Bronchial smooth muscle cell (primary cell): Measurements from ENCODE around the gene PNPLA7. TPM values are rescaled to one million over a fixed set of nuclear protein-coding genes. Genes with fewer than 3 reads are reported as not detected.

Experiments
- total RNA-seq: library from RNA; depleted of rRNA; stranded (reverse); fragments of >200 nt; gene quantifications from 2 replicates; pipeline ENCODE4 v1.2.1, GENCODE V29; 2014

PNPLA7 gene
- total RNA-seq = 1.8 and 3.0 TPM in 2 replicates

DNA sequence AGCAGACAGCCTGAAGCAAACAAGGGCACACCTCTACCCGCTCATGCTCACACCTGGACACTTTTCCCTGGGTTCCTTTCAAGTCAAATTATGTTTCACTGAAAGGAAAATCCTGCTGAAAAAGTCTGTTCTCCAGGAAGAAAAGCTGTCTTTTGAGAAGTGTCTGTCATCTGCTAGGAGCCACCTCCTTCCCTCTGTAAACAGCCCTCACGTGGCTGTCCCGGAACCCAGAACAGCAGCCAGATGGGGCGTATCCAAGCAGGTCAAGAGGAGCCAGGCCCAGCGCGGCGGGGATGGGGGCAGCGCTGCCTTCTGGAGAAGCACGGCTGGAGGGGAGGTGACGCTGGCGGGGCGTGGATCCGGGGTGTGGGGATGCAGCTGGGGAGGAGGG lies at the start of gene PNPLA7:
Gene PNPLA7, minus strand, starts transcription at position 172 of the 391 bp plus-strand sequence. CDS start 205 bp downstream, outside the sequence.

DNA sequence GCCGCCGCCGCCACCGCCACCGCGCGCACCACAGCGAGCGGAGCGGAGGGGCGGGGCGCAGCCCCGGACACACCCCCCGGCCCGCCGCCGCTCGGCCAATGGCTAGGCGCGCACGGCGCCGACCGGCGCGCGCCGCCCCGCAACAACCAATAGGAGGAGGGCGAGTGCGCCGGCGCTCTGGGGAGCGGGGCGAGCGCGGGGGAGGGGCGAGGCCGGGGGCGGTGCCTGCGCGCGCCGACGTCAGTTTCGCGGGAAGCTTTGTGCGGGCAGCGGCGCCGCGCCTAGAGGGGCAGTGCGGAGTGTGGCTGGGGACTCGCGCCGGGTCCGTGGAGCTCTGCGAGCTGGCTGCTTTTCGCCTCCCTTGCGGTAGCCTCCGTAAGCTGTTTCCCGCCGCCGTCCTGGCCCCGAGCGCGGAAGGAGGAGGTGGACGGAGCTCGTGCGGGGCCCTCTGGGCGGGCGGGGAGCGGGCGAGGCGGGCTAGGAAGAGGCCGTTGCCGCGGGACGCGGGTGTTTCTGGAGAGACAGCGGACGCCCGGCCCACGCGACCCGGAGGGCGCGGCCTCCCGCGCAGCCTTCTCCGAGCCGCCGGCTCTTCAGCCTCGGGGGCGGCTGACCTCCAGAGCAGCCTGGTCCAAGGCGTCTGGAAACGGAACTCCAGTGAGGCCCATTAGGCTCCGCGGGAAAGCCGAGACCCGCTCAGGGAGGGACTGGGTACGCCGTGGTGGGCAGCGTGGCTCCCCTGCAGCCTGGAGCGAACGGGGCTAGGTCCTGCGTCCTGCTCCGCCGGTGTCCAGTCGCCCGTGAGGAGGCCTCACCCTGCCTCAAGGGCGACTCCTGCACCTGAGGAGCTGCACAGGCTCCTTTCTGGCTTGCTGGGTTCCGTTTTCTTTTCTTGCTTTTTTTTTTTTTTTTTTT lies 40.5 kb upstream of the PNPLA7 start, which contains the start of gene ZMYND19:
Gene ZMYND19, minus strand, starts transcription at position 44 of the 915 bp plus-strand sequence. CDS start 249 bp downstream, outside the sequence.

DNA sequence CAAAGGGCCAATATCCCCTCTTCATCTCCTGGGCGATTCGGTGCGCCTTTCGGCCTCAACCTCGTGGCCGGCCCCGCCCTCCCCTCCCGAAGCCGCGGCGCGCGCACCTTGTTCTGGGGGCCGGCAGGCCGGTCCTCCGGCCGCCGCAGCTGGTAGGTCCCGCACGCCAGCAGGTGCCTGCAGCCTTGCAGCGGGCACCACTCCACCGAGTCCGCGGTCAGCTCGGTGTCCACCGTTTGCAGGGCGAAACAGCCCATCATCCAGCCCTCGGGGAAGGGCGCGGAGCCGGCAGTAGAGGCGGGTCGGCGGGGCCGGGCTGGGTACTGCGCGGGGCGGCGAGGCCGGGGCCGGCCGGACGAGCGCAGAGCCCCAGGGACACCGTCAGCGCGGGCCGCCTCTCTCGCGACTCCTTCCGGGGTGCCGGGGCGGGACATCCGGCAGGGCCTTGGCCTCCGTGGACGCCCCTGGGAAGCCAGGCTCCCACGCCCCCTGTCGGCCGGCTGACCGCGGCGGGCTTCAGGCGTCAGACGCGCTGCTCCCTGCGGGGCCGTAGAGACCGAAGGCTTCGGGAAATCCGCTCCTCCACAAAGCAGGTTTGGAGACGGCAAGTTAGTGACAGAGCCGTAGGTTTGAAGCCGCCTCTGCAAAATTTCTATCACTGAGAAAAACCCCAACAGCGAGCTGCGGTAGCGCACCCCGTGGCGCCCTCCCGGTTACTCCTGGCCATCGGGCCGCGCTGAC lies 28.5 kb upstream of the PNPLA7 start, which contains the start of gene DPH7:
Gene DPH7, minus strand, starts transcription at position 408 of the 741 bp plus-strand sequence. Its CDS starts 148 bp downstream, at position 260.

DNA sequence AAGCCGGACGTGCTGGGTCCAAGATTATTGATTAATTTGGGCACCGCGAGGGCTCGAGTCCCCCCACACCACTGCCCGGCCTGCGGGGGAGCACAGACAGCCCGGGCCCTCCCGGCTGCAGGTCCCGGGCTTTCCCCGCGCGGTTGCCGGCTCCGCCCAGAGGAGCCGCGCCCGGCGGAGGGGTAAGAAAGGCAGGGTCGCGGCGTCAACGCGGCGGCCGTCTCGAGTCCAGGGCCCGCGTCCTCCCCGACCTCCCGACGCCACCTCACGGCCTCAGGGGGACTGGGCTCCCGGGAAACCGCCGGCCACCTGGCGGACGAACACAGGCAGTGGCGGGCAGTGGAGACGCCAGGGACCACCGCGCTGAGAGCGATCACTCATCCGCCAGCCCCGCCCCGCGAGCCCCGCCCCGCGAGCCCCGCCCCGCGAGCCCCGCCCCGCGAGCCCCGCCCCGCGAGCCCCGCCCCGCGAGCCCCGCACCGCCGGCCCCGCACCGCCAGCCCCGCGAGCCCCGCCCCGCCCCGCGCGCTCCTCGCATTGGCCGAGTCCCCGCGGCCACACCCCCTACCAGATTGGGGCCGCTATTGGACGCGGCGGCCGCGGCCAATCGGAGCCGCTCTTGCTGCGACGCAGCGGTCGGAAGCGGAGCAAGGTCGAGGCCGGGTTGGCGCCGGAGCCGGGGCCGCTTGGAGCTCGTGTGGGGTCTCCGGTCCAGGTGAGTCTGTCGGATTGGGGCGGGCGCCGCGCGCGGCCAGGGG lies 1.2 kb upstream of the PNPLA7 start, which contains the start of gene MRPL41:
Gene MRPL41, plus strand, starts transcription at position 616 of the 758 bp plus-strand sequence. CDS start 203 bp downstream, outside the sequence.

DNA sequence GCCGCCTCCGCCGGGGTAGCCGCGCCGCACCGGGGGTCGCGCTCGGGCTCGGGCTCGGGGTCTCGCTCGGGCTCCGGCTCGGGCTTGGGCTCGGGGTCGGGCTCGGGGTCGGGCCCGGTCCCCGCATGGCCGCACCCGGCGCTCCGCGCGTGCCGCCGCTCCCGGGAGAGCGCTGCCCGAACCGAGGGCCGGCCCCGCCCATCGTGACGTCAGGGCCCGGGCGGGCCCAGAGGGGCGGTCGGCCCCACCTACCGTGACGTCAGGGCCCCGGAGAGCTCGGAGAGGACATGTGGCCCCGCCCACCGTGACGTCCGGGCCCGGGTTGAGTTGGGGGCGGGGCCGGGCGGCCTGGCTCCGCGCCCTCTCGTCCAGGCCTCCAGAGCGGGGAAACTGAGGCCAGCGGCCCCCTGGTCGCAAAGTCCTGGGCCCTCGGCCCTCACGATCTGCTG lies 91.0 kb downstream of the PNPLA7 start, which contains the start of gene NSMF:
Gene NSMF, minus strand, starts transcription at position 183 of the 449 bp plus-strand sequence. CDS start 232 bp downstream, outside the sequence.

DNA sequence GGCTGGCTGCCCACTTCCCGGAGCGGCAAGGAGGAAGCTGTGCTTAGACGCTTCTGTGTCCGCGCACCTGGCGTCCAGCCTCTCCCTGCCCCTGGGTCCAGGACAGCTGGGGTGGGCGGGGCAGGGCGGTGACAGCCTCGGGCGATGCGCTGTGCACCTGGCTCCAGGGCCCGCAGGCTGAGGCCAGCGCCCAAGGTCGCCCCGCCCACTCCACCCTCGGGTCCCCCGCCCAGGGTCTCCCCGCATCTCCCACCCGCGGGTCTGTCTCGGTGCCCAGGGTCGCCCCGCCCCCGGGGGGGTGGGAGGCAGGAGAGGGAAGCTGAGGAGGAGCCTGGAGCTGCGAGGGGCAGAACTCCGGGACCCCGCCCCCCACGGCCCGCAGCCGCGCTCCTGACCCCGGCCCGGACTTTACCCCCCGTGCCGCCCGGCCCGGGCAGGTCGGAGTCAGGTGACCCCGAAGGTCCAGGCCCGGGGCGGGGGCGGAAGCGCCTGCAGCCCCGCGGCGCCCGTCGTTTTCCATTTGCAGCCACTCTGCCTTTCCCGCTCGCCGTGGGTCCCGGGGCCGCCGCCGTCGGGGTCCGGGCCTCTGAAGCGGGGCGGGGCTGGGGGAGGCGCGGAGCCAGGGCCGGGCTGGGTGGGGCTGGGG lies 108.8 kb downstream of the PNPLA7 start, which contains the start of gene ENTPD8:
Gene ENTPD8, minus strand, starts transcription at position 69 of the 646 bp plus-strand sequence. CDS start 3,072 bp downstream, outside the sequence.

DNA sequence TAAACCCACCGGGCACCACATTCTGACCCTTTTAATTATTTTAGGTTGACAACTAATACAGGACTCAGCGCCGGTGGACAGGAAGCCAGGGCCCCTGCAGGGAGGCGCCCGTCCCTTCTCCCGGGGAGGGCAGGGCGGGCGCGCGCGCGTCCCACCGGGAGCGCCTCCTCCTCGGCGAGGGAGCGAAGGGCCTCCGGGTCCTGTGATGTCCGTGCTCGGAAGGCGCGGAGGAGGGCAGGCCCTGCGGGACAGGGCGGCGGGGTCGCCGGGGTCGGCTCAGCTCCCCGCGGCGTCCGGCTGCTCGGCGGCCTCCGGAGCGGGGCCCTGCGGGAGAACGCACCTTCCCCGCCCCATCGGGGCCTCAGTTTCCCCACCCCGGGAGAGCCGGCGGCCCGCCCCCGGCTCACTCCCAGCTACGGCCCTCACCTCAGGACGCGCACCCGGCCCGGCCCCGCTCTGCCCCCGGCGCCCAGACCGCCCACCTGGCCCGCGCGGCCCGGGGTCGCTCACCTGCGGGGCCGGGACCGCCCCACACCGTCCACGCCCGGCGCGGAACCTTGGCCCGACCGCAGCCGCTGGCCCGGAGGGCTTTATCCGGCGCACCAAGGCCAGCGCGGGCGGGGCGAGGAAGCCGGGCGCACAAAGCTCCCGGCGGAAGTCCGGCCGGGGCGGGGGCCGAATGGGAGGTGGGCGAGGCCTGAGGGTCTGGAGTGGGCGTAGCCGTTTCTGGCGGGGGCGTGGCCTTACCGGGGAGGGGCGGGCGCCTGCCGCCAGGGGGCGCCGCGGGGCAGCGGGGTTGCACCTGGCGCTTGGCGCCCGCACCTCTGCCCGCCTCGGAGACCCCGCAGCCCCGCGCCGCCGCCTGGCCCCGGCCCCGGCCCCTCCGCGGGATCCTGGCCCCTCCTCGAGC lies 127.3 kb downstream of the PNPLA7 start, which contains the start of the genes EXD3 and NOXA1:
Gene EXD3, minus strand, starts transcription at position 559 of the 910 bp plus-strand sequence. CDS start 27,805 bp downstream, outside the sequence.
Gene NOXA1, plus strand, starts transcription at position 790 of the 910 bp plus-strand sequence. CDS start 137 bp downstream, outside the sequence.

Other genes with a start within 250 kb of the PNPLA7 start
- 0.09 and 0.16 TPM in 2 replicates for gene NRARP, start 248.1 kb downstream of the PNPLA7 start, total RNA-seq
- 8.0 and 9.5 TPM in 2 replicates for gene EXD3, start 127.2 kb downstream of the PNPLA7 start, total RNA-seq
- 0.26 and 0.95 TPM in 2 replicates for gene NOXA1, start 127.0 kb downstream of the PNPLA7 start, total RNA-seq
- under 0.01 TPM in 1 of 2 replicates, not detected in the other for gene ENTPD8, start 109.0 kb downstream of the PNPLA7 start, total RNA-seq
- gene NSMF, start 91.1 kb downstream of the PNPLA7 start, total RNA-seq = 10.5 and 11.3 TPM in 2 replicates
- 32.7 and 62.6 TPM in 2 replicates for gene MRPL41, start 1.5 kb upstream of the PNPLA7 start, total RNA-seq
- 15.4 TPM in 2 replicates for gene DPH7, start 28.5 kb upstream of the PNPLA7 start, total RNA-seq
- 8.6 and 8.7 TPM in 2 replicates for gene ZMYND19, start 40.1 kb upstream of the PNPLA7 start, total RNA-seq
- 11.7 and 11.8 TPM in 2 replicates for gene ARRDC1, start 55.3 kb upstream of the PNPLA7 start, total RNA-seq
- gene EHMT1, start 68.6 kb upstream of the PNPLA7 start, total RNA-seq = 37.0 and 47.2 TPM in 2 replicates